ENCODE measurements around the gene KYAT1.
A peak's percentile ranks its signal among the peaks of the same experiment; 100 is the strongest.
"Not testable (repeated sequence)": the region's sequence is repeated elsewhere in the genome, so short reads cannot be mapped to it uniquely, and the experiment has no call there.

KYAT1 gene

DNA sequence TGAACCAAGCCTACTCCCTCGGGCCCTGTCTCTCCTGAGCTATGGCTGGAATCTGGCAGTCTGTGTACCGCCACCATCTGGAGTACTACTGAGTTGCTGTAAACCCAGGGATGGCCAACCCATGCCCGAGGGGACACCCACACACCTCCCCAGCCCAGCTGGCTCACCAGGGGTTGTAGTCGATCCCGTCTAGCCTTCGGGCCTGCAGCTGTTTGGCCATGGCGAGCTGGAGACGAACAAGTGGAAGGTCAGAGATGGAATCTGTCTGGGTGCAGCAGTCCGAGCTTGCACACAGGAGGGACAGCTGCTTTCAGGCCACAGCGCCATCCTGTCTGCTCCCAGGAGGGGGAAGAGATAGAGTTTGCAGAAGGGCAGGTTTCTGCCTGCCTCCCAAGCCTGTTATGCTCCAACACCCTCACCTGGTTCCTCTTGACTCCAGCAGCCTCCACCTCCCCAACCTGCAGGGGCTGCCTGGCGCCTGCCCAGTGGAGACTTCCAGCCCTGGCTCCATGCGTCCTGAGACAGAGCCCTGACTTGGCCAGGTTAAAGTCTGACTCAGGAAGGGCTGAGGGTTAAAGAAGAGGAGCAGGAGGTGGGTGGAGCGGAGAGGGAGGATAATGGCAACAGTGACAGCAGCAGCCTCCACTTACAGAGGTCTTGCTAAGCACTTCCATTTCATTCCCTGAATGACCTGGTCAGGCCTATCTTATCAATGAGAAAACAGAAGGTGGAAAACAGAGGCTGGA, 36.4 kb downstream of the KYAT1 start:
- H3K27ac ChIP-seq (ENCODE audit: insufficient read depth, low read length, poor library complexity, severe bottlenecking), result no peak overlapping the region

GRCh38 chr9:128843171-128843570, 38.6 kb downstream of the KYAT1 start:
- H3K9me3 ChIP-seq (ENCODE audit: control insufficient read depth, low read length); H3K36me3 ChIP-seq (ENCODE audit: control insufficient read depth, insufficient read depth, low read length); DNase-seq; H3K4me3 ChIP-seq (ENCODE audit: insufficient read depth, low read depth, low read length, poor library complexity, severe bottlenecking); H3K27ac ChIP-seq (ENCODE audit: insufficient read depth, low read length, poor library complexity, severe bottlenecking); H3K27me3 ChIP-seq (replicated peaks; ENCODE audit: control insufficient read depth, insufficient read depth, low read length, poor library complexity, severe bottlenecking); H3K4me1 ChIP-seq (ENCODE audit: control insufficient read depth, insufficient read depth, low read length, poor library complexity, severe bottlenecking): not testable (repeated sequence)

More for the DNA sequence above, 36.4 kb downstream of the KYAT1 start:
- DNase-seq, result no peak
- H3K36me3 ChIP-seq (ENCODE audit: control insufficient read depth, insufficient read depth, low read length), result peaks cover 3% of the 10 kb centered on the region
- no peaks in the 10 kb centered on the region for H3K9me3 ChIP-seq (ENCODE audit: control insufficient read depth, low read length)
- H3K4me3 ChIP-seq (ENCODE audit: insufficient read depth, low read depth, low read length, poor library complexity, severe bottlenecking), result no peak overlapping the region
- no peaks in the 10 kb centered on the region for H3K4me1 ChIP-seq (ENCODE audit: control insufficient read depth, insufficient read depth, low read length, poor library complexity, severe bottlenecking)
- H3K27me3 ChIP-seq (replicated peaks; ENCODE audit: control insufficient read depth, insufficient read depth, low read length, poor library complexity, severe bottlenecking), result no peaks in the 10 kb centered on the region

- peaks cover 3% of the 10 kb centered on the region for H3K36me3 ChIP-seq (ENCODE audit: control insufficient read depth, insufficient read depth, low read length)
- H3K9me3 ChIP-seq (ENCODE audit: control insufficient read depth, low read length), result no peaks in the 10 kb centered on the region
- no peaks in the 10 kb centered on the region for H3K27me3 ChIP-seq (replicated peaks; ENCODE audit: control insufficient read depth, insufficient read depth, low read length, poor library complexity, severe bottlenecking)
- H3K4me3 ChIP-seq (ENCODE audit: insufficient read depth, low read depth, low read length, poor library complexity, severe bottlenecking), result no peak overlapping the region
- no peak for DNase-seq
- H3K27ac ChIP-seq (ENCODE audit: insufficient read depth, low read length, poor library complexity, severe bottlenecking), result no peak overlapping the region
- H3K4me1 ChIP-seq (ENCODE audit: control insufficient read depth, insufficient read depth, low read length, poor library complexity, severe bottlenecking), result no peaks in the 10 kb centered on the region
These were observed 39.9 kb downstream of the KYAT1 start for GRCh38 chr9:128841694-128842492.

GRCh38 chr9:128840524-128840923, 41.2 kb downstream of the KYAT1 start:
- Histone ChIP-seq H3K27ac (ENCODE audit: insufficient read depth, low read length, poor library complexity, severe bottlenecking) (no peak overlapping the region), H3K9me3 (ENCODE audit: control insufficient read depth, low read length) (no peaks in the 10 kb centered on the region), H3K4me3 (ENCODE audit: insufficient read depth, low read depth, low read length, poor library complexity, severe bottlenecking) (no peak overlapping the region), H3K27me3 (replicated peaks; ENCODE audit: control insufficient read depth, insufficient read depth, low read length, poor library complexity, severe bottlenecking) (no peaks in the 10 kb centered on the region), H3K36me3 (ENCODE audit: control insufficient read depth, insufficient read depth, low read length) (peaks cover 8% of the 10 kb centered on the region), H3K4me1 (ENCODE audit: control insufficient read depth, insufficient read depth, low read length, poor library complexity, severe bottlenecking) (no peaks in the 10 kb centered on the region)
- no peak for DNase-seq

DNA sequence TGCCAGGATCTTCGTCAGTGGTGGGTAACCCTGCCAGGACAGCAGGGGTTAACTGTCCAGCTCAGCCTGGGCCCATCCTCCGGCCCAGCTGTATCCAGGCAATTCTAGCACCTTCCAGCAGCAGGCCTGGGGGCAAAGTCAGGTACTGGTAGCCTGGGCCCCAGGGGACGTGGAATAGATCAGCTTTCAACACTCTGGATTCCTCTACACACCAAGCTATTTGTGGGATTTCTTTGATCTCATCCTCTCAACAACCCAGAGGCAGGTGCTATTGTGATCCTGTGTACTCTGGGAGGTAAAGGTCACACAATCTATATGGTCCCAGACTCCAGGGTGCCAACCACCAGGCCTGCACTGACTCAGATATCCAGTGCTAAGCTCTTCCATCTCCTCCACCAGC, 43.4 kb downstream of the KYAT1 start:
- Histone ChIP-seq H3K27me3 (replicated peaks; ENCODE audit: control insufficient read depth, insufficient read depth, low read length, poor library complexity, severe bottlenecking) (no peaks in the 10 kb centered on the region), H3K36me3 (ENCODE audit: control insufficient read depth, insufficient read depth, low read length) (peaks cover 10% of the 10 kb centered on the region)

DNA sequence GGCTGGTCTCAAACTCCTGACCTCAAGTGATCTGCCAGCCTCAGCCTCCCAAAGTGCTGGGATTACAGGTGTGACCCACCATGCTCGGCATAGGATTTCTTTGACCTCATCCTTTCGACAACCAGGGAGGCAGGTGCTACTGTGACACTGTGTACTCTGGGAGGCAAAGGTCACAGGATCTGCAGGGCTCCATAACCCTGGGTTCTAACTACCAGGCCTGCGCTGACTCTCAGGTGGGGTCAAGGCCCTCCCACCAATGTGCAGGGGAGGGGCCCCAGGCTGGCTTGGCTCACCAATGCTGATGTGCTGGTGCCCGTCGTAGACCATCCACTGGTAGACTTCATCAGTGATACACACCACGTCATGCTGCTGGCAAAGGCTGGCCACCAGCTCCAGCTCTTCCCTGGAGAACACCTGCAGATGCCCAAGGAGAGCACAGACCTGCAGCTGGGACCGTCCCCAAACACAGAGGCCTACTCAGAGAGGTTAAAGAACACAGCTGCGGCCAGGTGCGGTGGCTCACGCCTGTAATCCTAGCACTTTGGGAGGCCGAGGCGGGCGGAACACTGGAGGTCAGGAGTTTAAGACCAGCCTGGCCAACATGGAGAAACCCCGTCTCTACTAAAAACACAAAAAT, 45.1 kb downstream of the KYAT1 start:
- DNase-seq, result no peak
- H3K27me3 ChIP-seq (replicated peaks; ENCODE audit: control insufficient read depth, insufficient read depth, low read length, poor library complexity, severe bottlenecking), result no peaks in the 10 kb centered on the region
- H3K36me3 ChIP-seq (ENCODE audit: control insufficient read depth, insufficient read depth, low read length), result peaks cover 7% of the 10 kb centered on the region
- H3K27ac ChIP-seq (ENCODE audit: insufficient read depth, low read length, poor library complexity, severe bottlenecking), result no peak overlapping the region
- H3K4me3 ChIP-seq (ENCODE audit: insufficient read depth, low read depth, low read length, poor library complexity, severe bottlenecking), result no peak overlapping the region
- no peaks in the 10 kb centered on the region for H3K9me3 ChIP-seq (ENCODE audit: control insufficient read depth, low read length)
- H3K4me1 ChIP-seq (ENCODE audit: control insufficient read depth, insufficient read depth, low read length, poor library complexity, severe bottlenecking), result no peaks in the 10 kb centered on the region

More for the DNA sequence above, 43.4 kb downstream of the KYAT1 start:
- Histone ChIP-seq H3K4me3 (ENCODE audit: insufficient read depth, low read depth, low read length, poor library complexity, severe bottlenecking) (no peak overlapping the region), H3K4me1 (ENCODE audit: control insufficient read depth, insufficient read depth, low read length, poor library complexity, severe bottlenecking) (no peaks in the 10 kb centered on the region), H3K9me3 (ENCODE audit: control insufficient read depth, low read length) (no peaks in the 10 kb centered on the region), H3K27ac (ENCODE audit: insufficient read depth, low read length, poor library complexity, severe bottlenecking) (no peak overlapping the region)
- no peak for DNase-seq

GRCh38 chr9:128835246-128836210, 46.2 kb downstream of the KYAT1 start:
- peaks cover 7% of the 10 kb centered on the region for H3K36me3 ChIP-seq (ENCODE audit: control insufficient read depth, insufficient read depth, low read length)
- H3K27me3 ChIP-seq (replicated peaks; ENCODE audit: control insufficient read depth, insufficient read depth, low read length, poor library complexity, severe bottlenecking), result no peaks in the 10 kb centered on the region
- H3K4me1 ChIP-seq (ENCODE audit: control insufficient read depth, insufficient read depth, low read length, poor library complexity, severe bottlenecking), result no peaks in the 10 kb centered on the region
- H3K9me3 ChIP-seq (ENCODE audit: control insufficient read depth, low read length), result no peaks in the 10 kb centered on the region
- H3K4me3 ChIP-seq (ENCODE audit: insufficient read depth, low read depth, low read length, poor library complexity, severe bottlenecking), result no peak overlapping the region
- no peak for DNase-seq
- no peak overlapping the region for H3K27ac ChIP-seq (ENCODE audit: insufficient read depth, low read length, poor library complexity, severe bottlenecking)

GRCh38 chr9:128833696-128834095, 48.1 kb downstream of the KYAT1 start:
- H3K27me3 ChIP-seq (replicated peaks; ENCODE audit: control insufficient read depth, insufficient read depth, low read length, poor library complexity, severe bottlenecking), result no peaks in the 10 kb centered on the region
- no peak overlapping the region for H3K27ac ChIP-seq (ENCODE audit: insufficient read depth, low read length, poor library complexity, severe bottlenecking)
- H3K9me3 ChIP-seq (ENCODE audit: control insufficient read depth, low read length), result no peaks in the 10 kb centered on the region
- no peak for DNase-seq
- H3K36me3 ChIP-seq (ENCODE audit: control insufficient read depth, insufficient read depth, low read length), result peaks cover 7% of the 10 kb centered on the region
- peaks cover 11% of the 10 kb centered on the region for H3K4me1 ChIP-seq (ENCODE audit: control insufficient read depth, insufficient read depth, low read length, poor library complexity, severe bottlenecking)
- H3K4me3 ChIP-seq (ENCODE audit: insufficient read depth, low read depth, low read length, poor library complexity, severe bottlenecking), result no peak overlapping the region

DNA sequence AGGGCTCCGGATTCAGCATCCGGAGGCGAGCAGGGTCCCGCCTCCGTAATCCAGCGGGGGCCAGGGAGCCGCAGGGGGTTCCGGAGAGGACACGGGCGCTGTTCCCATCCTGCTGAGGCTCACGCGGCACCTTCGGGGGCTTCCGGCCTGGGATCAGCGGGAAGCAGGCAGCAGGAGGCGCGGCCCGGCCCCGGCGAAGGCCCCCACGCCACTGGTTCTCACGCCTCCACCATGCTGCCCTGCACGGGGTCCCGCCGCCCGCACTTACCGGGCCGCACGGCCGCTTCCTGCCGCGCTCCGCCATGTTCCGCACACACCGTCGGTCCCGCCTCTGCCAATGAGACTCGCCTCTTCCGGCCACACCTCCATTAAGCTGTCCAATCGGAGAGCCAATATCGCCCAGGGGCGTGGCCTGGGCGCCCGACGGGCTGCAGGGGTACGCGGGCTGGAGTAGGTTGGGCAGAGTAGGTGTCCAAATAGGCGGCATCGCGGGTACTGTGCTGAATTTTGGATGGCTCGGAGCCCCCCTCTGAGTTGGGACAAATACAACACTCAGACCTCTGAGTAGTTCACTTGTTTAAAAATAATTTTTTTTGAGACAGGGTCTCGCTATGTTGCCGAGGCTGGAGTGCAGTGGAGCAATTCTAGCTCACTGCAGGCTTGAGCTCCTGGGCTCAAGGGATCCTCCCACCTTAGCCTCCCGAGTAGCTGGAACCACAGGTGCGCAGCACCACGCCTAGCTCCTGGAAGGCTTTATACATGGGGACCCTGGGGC, 52.1 kb downstream of the KYAT1 start, which contains the start of gene SPOUT1:
SPOUT1 (minus strand) TSS at position 318 of the 775 bp plus-strand sequence; CDS start at position 304, 14 bp downstream.
- H3K9me3 ChIP-seq (ENCODE audit: control insufficient read depth, low read length), result no peaks in the 10 kb centered on the region
- H3K36me3 ChIP-seq (ENCODE audit: control insufficient read depth, insufficient read depth, low read length), result peaks cover 23% of the 10 kb centered on the region
- H3K4me1 ChIP-seq (ENCODE audit: control insufficient read depth, insufficient read depth, low read length, poor library complexity, severe bottlenecking), result peaks cover 14% of the 10 kb centered on the region
- H3K4me3 ChIP-seq (ENCODE audit: insufficient read depth, low read depth, low read length, poor library complexity, severe bottlenecking), result peak within 1 kb of the TSS; percentile 90
- peak; percentile 88 to 91 (median 90) for DNase-seq
- H3K27ac ChIP-seq (ENCODE audit: insufficient read depth, low read length, poor library complexity, severe bottlenecking), result peak within 1 kb of the TSS; percentile 68
- H3K27me3 ChIP-seq (replicated peaks; ENCODE audit: control insufficient read depth, insufficient read depth, low read length, poor library complexity, severe bottlenecking), result no peaks in the 10 kb centered on the region
